GM12865 (cell line): ENCODE data around the gene VPS26A.

ENCODE experiments used
- DNase-seq: peaks from one replicate; pipeline ENCODE4 v3.0.0; 2010; ENCODE audit warnings: low read depth
- H3K4me3 ChIP-seq: 2 replicates; pipeline ENCODE4 v1.5.1; 2011; ENCODE audit warnings: mild to moderate bottlenecking, low read depth, low read length, control low read depth
- TF ChIP-seq, protein P1 (sequence below): IDR thresholded peaks from 2 replicates; pipeline ENCODE4 v1.5.1; 2011; ENCODE audit warnings: low read length, control low read depth, low read depth, inconsistent platforms; ENCODE audit not compliant: insufficient read depth; ENCODE audit errors: missing control alignments

The VPS26A gene

DNA sequence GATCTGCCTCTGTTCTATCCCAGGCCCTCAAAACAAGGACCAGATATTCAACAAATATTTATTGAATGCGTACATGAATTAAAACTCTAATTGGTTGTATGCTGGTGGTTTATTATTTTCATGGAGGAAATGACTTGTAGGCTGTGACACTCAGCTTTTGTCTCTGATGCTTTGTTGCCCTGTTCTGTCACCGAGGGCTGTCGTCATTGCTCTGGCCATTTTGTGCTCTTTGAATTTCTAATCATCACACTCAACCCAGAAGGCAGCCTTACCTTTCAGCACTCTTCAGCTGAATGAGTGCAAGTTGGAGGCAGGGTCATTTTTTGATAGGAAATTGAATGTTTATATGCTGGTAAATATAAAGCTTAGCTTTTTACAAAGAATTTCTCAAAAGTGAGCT, 21.5 kb upstream of the VPS26A start:
- TF ChIP-seq, protein P1, sequence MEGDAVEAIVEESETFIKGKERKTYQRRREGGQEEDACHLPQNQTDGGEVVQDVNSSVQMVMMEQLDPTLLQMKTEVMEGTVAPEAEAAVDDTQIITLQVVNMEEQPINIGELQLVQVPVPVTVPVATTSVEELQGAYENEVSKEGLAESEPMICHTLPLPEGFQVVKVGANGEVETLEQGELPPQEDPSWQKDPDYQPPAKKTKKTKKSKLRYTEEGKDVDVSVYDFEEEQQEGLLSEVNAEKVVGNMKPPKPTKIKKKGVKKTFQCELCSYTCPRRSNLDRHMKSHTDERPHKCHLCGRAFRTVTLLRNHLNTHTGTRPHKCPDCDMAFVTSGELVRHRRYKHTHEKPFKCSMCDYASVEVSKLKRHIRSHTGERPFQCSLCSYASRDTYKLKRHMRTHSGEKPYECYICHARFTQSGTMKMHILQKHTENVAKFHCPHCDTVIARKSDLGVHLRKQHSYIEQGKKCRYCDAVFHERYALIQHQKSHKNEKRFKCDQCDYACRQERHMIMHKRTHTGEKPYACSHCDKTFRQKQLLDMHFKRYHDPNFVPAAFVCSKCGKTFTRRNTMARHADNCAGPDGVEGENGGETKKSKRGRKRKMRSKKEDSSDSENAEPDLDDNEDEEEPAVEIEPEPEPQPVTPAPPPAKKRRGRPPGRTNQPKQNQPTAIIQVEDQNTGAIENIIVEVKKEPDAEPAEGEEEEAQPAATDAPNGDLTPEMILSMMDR = no peak
- no peak for DNase-seq
- no peak overlapping the region for H3K4me3 ChIP-seq

DNA sequence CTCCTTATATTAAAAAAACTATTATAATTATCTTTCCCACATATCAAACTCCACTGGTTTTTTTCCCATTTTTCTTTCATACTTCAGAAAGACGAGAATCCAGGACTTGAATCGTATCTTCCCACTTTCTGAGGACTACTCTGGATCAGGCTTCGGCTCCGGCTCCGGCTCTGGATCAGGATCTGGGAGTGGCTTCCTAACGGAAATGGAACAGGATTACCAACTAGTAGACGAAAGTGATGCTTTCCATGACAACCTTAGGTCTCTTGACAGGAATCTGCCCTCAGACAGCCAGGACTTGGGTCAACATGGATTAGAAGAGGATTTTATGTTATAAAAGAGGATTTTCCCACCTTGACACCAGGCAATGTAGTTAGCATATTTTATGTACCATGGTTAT, 20.2 kb upstream of the VPS26A start:
- DNase-seq = no peak
- no peak overlapping the region for H3K4me3 ChIP-seq
- TF ChIP-seq, protein P1 = no peak

DNA sequence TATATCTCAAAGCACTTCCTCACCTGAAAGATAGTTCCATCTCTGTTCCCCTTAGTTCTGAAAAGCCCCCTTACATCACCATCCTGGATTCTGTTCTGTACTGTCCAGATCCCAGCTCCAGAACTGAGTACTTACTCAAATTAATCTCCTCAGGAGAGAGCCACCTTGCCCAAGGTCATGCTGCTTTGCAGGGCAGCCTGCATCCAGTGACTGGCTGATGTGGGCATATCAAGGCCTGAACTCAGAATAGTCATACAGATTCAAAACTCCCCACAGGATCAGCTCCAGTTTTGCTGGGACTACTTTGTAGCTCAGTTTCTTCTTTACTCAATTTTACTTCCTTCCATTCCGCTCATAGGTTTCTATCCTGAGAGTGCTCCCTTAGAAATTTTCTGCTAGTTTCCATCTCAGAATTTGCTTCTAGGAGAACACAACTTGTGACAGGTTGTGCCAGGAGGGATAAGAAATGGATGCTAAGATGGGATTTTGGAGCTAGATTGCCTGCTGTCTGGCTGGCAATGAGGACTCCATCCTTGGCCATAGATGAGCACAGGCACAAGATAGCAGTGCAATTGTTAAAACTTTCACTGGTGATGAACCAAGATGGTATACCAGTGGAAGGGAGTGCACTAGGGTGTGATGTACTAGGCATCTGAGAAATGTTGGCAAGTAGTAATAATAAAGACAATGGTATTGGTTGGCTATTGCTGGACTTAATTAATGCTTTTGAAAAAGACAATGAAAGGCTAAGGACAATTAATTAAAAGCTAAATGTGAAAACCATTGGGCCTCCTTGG, 18.8 kb upstream of the VPS26A start:
- TF ChIP-seq, protein P1 = no peak
- DNase-seq = no peak
- H3K4me3 ChIP-seq = no peak overlapping the region

DNA sequence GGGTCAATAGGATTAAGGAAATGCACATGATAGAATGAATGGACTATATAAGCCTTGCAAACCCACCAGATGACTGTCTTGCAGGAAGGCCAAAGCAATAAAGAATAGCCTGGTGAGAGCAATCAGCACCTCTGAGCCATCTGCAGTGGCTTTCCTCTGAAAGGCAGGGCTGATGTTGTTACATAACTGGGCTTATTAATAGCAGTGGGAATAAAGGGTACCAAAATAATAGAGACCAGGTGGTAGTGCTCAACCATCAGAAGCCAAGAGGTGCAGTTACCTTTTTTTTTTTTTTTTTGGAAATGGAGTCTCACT, 16.8 kb upstream of the VPS26A start:
- H3K4me3 ChIP-seq = no peak overlapping the region
- TF ChIP-seq, protein P1 = no peak
- DNase-seq = no peak

DNA sequence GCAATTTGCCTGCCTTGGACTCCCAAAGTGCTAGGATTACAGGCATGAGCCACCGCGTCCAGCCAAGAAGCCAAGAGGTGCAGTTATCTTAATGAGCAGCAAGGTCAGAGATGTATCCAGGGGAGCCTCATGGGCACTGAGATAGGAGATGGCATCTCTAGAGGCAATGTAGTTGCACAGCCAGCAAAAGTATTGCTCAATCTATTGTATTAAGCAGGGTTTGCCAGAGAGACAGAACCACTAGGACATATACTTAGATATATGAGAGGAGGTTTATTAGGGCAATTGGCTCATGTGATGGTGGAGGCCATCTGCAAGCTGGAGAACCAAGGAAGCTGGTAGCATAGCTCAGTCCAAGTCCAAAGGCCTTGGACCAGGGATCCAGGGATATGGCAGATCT, 16.3 kb upstream of the VPS26A start:
- H3K4me3 ChIP-seq = no peak overlapping the region
- TF ChIP-seq, protein P1 = no peak
- DNase-seq = no peak

DNA sequence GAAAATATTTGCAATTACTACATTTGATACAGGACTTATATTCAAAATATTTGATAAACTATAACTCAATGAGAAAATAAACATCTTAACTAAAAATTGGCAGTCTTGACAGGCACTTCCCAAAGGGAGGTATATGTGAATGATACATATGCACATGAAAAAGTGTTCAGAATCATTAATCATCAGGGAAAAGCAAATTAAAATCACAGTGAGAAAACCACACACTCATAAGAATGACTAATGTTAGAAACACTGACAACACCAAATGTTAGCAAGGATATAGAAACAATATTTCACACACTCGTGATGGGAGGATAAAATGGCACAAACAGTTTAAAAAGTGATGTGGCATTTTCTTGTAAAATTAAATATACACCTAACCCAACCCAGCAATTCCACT, 4.1 kb upstream of the VPS26A start:
- H3K4me3 ChIP-seq = no peak overlapping the region
- TF ChIP-seq, protein P1 = no peak
- no peak for DNase-seq

DNA sequence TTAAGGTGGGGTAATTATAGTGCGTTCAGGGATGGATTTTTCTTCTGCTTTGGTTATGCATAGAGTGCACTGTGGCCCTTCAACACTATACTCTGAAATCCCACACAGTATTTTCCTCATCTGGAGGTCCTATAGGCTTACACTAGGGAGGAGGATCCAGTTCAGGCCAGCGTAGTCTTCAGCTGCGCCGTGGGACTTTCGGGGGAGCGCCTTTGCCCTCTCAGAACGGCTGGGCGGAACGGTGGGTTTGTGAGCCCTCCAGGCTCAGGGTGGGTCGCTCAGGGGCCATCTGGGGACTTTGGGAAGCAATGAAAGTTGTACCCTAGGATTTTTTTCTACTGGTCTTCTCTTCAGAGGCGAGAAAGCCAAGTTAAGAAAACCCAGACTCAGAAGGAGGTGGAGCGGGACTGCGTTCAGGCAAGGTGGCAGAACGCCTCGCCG, 652 bp upstream of the VPS26A start:
- TF ChIP-seq, protein P1 = no peak
- DNase-seq = no peak
- H3K4me3 ChIP-seq = peak overlapping the region; percentile 84
